DND-41 (cell line): ENCODE results near the gene UBE2H.

ENCODE experiments used
- CTCF ChIP-seq: IDR thresholded peaks from 2 replicates; pipeline ENCODE4 v1.5.1; 2012; ENCODE audit warnings: borderline replicate concordance, low read length, moderate library complexity, mild to moderate bottlenecking; ENCODE audit not compliant: poor library complexity, severe bottlenecking; ENCODE audit errors: extremely low read depth
- EZH2 ChIP-seq: IDR thresholded peaks from 3 replicates; pipeline ENCODE4 v1.6.1; 2012; ENCODE audit warnings: borderline replicate concordance, low read depth, mild to moderate bottlenecking, moderate library complexity, low read length, inconsistent platforms; ENCODE audit not compliant: severe bottlenecking

DNA sequence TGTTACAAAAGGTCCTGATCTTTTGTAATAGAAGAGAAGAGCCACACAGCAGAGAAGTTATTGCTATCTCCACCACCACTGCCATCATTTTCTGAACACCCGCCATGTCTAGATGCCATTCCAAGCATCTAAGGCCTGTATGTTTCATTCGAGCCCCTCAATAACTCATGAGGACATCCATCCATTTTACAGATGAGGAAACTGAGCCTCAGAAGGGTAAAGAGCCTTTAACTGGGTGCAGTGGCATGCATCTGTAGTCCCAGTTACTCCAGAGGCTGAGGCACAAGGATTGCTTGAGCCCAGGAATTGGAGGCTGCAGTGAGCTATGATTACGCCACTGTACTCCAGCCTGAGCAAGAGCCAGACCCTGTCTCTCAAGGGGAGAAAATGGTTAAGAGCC lies 39.3 kb downstream of the UBE2H start:
- TF ChIP-seq CTCF, result no peak
- no peak for TF ChIP-seq EZH2
